GM20000 (cell line): ENCODE data around the gene SIGLEC15.

ENCODE experiments used
- DNase-seq: peaks from one replicate; pipeline ENCODE4 v3.0.0; 2012; ENCODE audit warnings: low spot score
- CTCF ChIP-seq: IDR thresholded peaks from 2 replicates; pipeline ENCODE4 v1.5.1; 2012; ENCODE audit warnings: mild to moderate bottlenecking, control low read depth; ENCODE audit errors: extremely low read depth, missing control alignments

The SIGLEC15 gene

GRCh38 chr18:45874491-45875184 lies 49.2 kb downstream of the SIGLEC15 start:
- DNase-seq = peak; percentile 61
- TF ChIP-seq CTCF = no peak

- TF ChIP-seq CTCF = no peak
Observed at GRCh38 chr18:45876161-45876560, 50.7 kb downstream of the SIGLEC15 start.

DNA sequence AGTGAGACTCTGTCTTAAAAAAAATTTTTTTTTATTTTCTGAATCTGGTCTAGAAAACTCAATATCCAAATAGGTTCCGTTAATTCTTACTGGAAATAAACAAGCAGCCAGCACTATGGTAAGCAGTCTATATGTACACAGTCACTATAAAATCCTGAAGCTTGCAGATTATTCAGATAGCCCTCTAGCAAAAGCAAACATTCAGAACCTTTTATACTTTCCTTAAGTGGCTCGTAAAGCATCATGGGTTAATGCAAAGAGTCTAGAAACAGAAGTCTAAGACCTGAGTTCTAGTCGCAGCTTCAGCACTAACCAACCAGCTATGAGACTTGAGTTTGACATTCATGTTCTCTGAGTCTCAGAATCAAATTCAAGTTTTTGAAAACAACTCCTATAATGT lies 51.9 kb downstream of the SIGLEC15 start:
- no peak for DNase-seq
- TF ChIP-seq CTCF = no peak

More at GRCh38 chr18:45876161-45876560, 50.7 kb downstream of the SIGLEC15 start:
- no peak for DNase-seq

GRCh38 chr18:45879681-45880655 lies 54.5 kb downstream of the SIGLEC15 start:
- TF ChIP-seq CTCF = peak; percentile 96
- peak; percentile 74 for DNase-seq

GRCh38 chr18:45880876-45881558 lies 55.5 kb downstream of the SIGLEC15 start:
- TF ChIP-seq CTCF = no peak
- DNase-seq = no peak

- no peak for DNase-seq
- no peak for TF ChIP-seq CTCF
Observed at GRCh38 chr18:45887585-45887984, 62.1 kb downstream of the SIGLEC15 start.
